ENCODE results near the gene LARGE1.
A peak's percentile ranks its signal among the peaks of the same experiment; 100 is the strongest.

Gene LARGE1

DNA sequence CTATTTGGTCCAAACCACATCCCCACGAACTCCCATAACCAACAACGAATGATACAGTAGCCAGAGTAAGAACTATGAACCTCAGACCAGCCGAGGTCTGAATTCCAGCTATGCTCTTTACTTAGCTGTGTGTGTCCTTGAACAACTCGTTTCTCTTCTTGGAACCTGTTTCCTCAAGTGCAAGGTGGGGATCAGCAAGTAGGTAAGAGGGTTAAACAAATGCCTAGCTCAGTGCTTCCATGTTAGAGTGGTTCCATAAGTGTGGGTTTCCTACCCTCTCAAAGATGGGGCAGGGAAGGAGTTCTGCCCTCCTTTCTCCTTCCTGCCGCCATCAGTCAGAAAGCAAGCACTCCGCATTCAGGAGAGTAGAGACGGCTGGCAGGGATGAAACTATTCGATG, 578.7 kb downstream of the LARGE1 start:
- DNase-seq (ENCODE audit: low read depth): no peak
- no peaks in the 10 kb centered on the region for H3K4me1 ChIP-seq (ENCODE audit: control insufficient read depth, insufficient read depth, low read length)
- peaks cover 8% of the 10 kb centered on the region for H3K36me3 ChIP-seq (ENCODE audit: control insufficient read depth, insufficient read depth, low read length, severe bottlenecking)
- H3K27me3 ChIP-seq (replicated peaks; ENCODE audit: control insufficient read depth, insufficient read depth, low read length): no peaks in the 10 kb centered on the region
- no peak overlapping the region for H3K9ac ChIP-seq (ENCODE audit: low read length)
- no peaks in the 10 kb centered on the region for H3K9me3 ChIP-seq (ENCODE audit: control insufficient read depth, low read length)
- H3K4me3 ChIP-seq (ENCODE audit: low read length): no peak overlapping the region

DNA sequence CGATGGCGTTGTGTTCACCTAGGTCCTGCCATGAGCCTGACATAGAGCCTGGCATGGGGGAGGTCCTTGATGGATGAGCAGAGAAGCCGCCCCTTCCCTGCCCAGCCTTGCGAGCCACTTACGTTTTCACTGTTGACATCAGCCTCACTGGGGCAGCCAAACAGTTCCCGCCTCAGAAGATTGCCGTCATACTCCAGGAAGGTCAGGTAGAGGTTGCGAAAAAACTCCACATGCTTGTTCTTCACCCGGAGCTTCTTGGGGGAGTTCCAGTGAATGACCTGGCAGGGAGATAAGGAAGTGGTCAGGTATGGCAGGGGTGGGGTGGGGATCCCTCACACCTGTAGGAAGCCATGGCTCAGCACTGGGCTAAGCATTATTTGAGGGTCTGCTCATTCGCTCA, 582.8 kb downstream of the LARGE1 start:
- no peaks in the 10 kb centered on the region for H3K27me3 ChIP-seq (replicated peaks; ENCODE audit: control insufficient read depth, insufficient read depth, low read length)
- H3K4me1 ChIP-seq (ENCODE audit: control insufficient read depth, insufficient read depth, low read length): no peaks in the 10 kb centered on the region
- H3K9ac ChIP-seq (ENCODE audit: low read length): no peak overlapping the region
- DNase-seq (ENCODE audit: low read depth): no peak
- no peaks in the 10 kb centered on the region for H3K9me3 ChIP-seq (ENCODE audit: control insufficient read depth, low read length)
- H3K36me3 ChIP-seq (ENCODE audit: control insufficient read depth, insufficient read depth, low read length, severe bottlenecking): peaks cover 8% of the 10 kb centered on the region
- no peak overlapping the region for H3K4me3 ChIP-seq (ENCODE audit: low read length)

GRCh38 chr22:33335611-33336279, 584.5 kb downstream of the LARGE1 start:
- Histone ChIP-seq H3K9ac (ENCODE audit: low read length) (no peak overlapping the region), H3K9me3 (ENCODE audit: control insufficient read depth, low read length) (no peaks in the 10 kb centered on the region), H3K27me3 (replicated peaks; ENCODE audit: control insufficient read depth, insufficient read depth, low read length) (no peaks in the 10 kb centered on the region), H3K4me1 (ENCODE audit: control insufficient read depth, insufficient read depth, low read length) (no peaks in the 10 kb centered on the region), H3K4me3 (ENCODE audit: low read length) (no peak overlapping the region), H3K36me3 (ENCODE audit: control insufficient read depth, insufficient read depth, low read length, severe bottlenecking) (peaks cover 8% of the 10 kb centered on the region)
- DNase-seq (ENCODE audit: low read depth): no peak

DNA sequence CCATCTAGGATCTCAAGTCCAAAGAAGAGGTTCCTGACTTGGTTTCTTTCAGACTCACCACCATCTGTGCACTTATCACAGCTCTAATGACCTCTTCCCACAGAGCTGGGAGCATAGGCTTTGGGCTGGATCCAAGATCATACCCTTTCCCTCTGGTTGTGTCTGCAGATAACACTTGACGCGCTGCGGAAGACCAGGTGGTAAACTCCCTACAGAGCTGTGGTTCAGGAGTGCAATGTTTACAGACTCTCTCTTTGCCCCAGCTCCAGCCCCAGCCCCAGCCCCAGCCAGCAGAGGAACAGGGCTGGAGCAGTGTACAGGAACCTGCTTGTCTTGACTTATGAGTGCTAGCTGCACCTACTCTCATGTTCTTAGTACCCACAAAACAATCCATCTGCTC, 587.7 kb downstream of the LARGE1 start:
- no peak overlapping the region for H3K9ac ChIP-seq (ENCODE audit: low read length)
- no peaks in the 10 kb centered on the region for H3K4me1 ChIP-seq (ENCODE audit: control insufficient read depth, insufficient read depth, low read length)
- DNase-seq (ENCODE audit: low read depth): no peak
- H3K4me3 ChIP-seq (ENCODE audit: low read length): no peak overlapping the region
- H3K9me3 ChIP-seq (ENCODE audit: control insufficient read depth, low read length): no peaks in the 10 kb centered on the region
- peaks cover 6% of the 10 kb centered on the region for H3K36me3 ChIP-seq (ENCODE audit: control insufficient read depth, insufficient read depth, low read length, severe bottlenecking)
- no peaks in the 10 kb centered on the region for H3K27me3 ChIP-seq (replicated peaks; ENCODE audit: control insufficient read depth, insufficient read depth, low read length)

- Histone ChIP-seq H3K4me3 (ENCODE audit: low read length) (no peak overlapping the region), H3K27me3 (replicated peaks; ENCODE audit: control insufficient read depth, insufficient read depth, low read length) (no peaks in the 10 kb centered on the region), H3K36me3 (ENCODE audit: control insufficient read depth, insufficient read depth, low read length, severe bottlenecking) (no peaks in the 10 kb centered on the region), H3K9me3 (ENCODE audit: control insufficient read depth, low read length) (no peaks in the 10 kb centered on the region), H3K4me1 (ENCODE audit: control insufficient read depth, insufficient read depth, low read length) (no peaks in the 10 kb centered on the region), H3K9ac (ENCODE audit: low read length) (no peak overlapping the region)
- no peak for DNase-seq (ENCODE audit: low read depth)
Observed at GRCh38 chr22:33331017-33331416, 589.3 kb downstream of the LARGE1 start.

GRCh38 chr22:33330534-33330933, 589.7 kb downstream of the LARGE1 start:
- no peaks in the 10 kb centered on the region for H3K4me1 ChIP-seq (ENCODE audit: control insufficient read depth, insufficient read depth, low read length)
- H3K9ac ChIP-seq (ENCODE audit: low read length): no peak overlapping the region
- no peaks in the 10 kb centered on the region for H3K36me3 ChIP-seq (ENCODE audit: control insufficient read depth, insufficient read depth, low read length, severe bottlenecking)
- no peak for DNase-seq (ENCODE audit: low read depth)
- no peaks in the 10 kb centered on the region for H3K27me3 ChIP-seq (replicated peaks; ENCODE audit: control insufficient read depth, insufficient read depth, low read length)
- H3K9me3 ChIP-seq (ENCODE audit: control insufficient read depth, low read length): no peaks in the 10 kb centered on the region
- no peak overlapping the region for H3K4me3 ChIP-seq (ENCODE audit: low read length)

DNA sequence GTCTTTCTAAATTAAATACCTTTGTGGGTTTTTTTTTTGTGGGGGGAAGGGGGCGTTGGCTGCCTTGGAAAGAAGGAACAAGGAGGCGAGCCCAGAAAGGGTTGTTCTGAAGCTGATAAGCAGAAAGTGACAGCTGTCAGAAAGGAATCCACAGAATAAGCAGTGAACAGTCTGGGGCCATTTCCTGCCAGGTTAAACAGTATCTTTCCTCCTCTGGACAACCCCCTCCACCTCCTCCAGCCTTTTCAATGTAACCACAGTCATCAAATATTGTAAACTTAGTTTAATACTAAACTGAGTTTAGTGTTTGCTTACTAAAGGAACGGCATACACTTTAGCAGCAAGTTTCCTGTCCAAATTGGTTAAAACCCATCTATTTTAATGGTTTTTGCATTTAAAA, 590.9 kb downstream of the LARGE1 start:
- Histone ChIP-seq H3K4me3 (ENCODE audit: low read length) (no peak overlapping the region), H3K9ac (ENCODE audit: low read length) (no peak overlapping the region), H3K36me3 (ENCODE audit: control insufficient read depth, insufficient read depth, low read length, severe bottlenecking) (no peaks in the 10 kb centered on the region), H3K4me1 (ENCODE audit: control insufficient read depth, insufficient read depth, low read length) (no peaks in the 10 kb centered on the region), H3K27me3 (replicated peaks; ENCODE audit: control insufficient read depth, insufficient read depth, low read length) (no peaks in the 10 kb centered on the region), H3K9me3 (ENCODE audit: control insufficient read depth, low read length) (no peaks in the 10 kb centered on the region)
- no peak for DNase-seq (ENCODE audit: low read depth)

DNA sequence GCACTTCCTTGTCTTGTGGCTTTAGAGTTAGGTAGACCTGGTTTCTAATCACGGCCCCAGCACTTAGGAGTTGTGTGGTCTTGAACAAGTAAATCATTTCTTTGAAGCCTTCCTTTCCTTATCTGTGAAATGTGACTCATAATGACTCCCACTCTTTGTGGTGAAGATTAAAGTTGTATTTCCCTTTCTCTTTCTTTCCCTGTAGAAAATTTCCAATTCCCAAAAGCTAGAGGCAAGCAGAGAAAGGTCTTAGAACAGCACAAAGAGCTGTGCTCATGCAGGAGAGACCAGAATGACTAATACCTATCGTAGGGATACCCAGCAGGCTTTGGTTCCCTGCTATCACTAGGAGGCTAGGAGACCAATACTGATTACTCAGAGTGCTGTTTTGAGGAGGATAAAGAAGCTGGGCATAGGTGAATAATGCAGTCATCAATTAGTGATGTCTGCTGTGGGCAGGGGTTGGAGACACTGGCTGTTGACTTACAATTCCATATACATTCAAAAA, 591.4 kb downstream of the LARGE1 start:
- Histone ChIP-seq H3K9ac (ENCODE audit: low read length) (no peak overlapping the region), H3K9me3 (ENCODE audit: control insufficient read depth, low read length) (no peaks in the 10 kb centered on the region), H3K27me3 (replicated peaks; ENCODE audit: control insufficient read depth, insufficient read depth, low read length) (no peaks in the 10 kb centered on the region), H3K36me3 (ENCODE audit: control insufficient read depth, insufficient read depth, low read length, severe bottlenecking) (no peaks in the 10 kb centered on the region), H3K4me1 (ENCODE audit: control insufficient read depth, insufficient read depth, low read length) (no peaks in the 10 kb centered on the region), H3K4me3 (ENCODE audit: low read length) (no peak overlapping the region)
- peak; percentile 12 for DNase-seq (ENCODE audit: low read depth)

DNA sequence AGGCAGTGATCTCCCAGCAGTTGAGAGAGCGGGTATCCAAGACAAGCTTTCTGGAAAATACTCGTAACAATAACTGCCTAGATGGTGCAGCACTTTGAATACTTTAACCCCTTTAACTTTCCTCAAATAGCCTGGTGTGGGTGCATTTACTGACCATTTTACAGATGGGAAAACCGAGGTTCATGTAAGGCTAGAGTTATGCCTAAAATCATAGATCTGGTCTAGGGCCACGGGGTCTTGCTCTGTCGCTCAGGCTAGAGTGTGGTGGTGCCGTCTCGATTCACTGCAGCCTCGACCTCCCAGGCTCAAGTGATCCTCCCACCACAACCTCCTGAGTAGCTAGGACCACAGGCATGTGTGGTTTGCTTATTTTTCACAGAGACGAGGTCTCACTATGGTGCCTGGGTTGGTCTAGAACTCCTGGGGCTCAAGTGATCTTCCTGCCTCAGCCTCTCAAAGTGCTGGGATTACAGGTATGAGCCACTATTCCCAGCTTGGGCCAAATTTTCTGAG, 592.9 kb downstream of the LARGE1 start:
- Histone ChIP-seq H3K4me3 (ENCODE audit: low read length) (no peak overlapping the region), H3K36me3 (ENCODE audit: control insufficient read depth, insufficient read depth, low read length, severe bottlenecking) (peaks cover under 1% of the 10 kb centered on the region), H3K9ac (ENCODE audit: low read length) (no peak overlapping the region), H3K9me3 (ENCODE audit: control insufficient read depth, low read length) (no peaks in the 10 kb centered on the region), H3K27me3 (replicated peaks; ENCODE audit: control insufficient read depth, insufficient read depth, low read length) (no peaks in the 10 kb centered on the region), H3K4me1 (ENCODE audit: control insufficient read depth, insufficient read depth, low read length) (no peaks in the 10 kb centered on the region)
- DNase-seq (ENCODE audit: low read depth): no peak

DNA sequence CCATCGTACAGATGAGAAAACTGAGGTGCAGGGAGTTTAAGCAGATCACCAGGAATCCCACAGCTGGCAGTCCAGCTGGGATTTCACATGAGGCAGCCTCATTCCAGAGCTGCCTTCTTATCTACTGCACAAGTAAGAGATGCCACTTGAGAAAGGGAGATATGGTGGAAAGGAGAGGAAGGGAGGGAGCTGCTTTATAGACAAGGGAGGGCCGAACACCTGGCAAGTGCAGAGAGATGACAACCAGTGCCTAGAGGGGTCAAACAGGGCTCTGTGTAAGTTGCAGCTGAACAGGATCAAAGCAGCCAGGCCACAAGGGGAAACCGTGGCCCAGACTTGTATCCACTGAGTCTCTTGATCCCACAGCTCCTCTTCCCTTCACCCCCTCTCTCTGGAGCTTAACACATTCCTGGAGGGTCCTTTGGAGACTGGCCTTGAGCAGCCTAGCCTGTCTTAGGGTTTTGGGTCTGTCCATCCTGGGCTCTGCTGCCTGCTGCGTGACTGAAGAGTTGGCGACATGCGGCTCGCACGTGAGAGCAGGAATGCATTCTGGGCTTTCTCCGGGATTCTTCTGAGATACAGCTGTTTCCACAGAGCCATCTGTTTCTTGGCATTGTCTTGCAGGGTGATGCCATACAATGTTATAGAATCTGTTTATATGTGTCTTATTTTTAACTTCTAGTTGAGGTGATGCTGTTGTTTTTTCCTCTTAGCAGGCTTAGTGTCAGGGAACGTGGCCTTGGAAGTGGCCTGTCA, 593.6 kb downstream of the LARGE1 start:
- DNase-seq (ENCODE audit: low read depth): no peak

GRCh38 chr22:33325232-33326004, 594.9 kb downstream of the LARGE1 start:
- Histone ChIP-seq H3K4me1 (ENCODE audit: control insufficient read depth, insufficient read depth, low read length) (no peaks in the 10 kb centered on the region), H3K9ac (ENCODE audit: low read length) (no peak overlapping the region), H3K27me3 (replicated peaks; ENCODE audit: control insufficient read depth, insufficient read depth, low read length) (no peaks in the 10 kb centered on the region), H3K9me3 (ENCODE audit: control insufficient read depth, low read length) (no peaks in the 10 kb centered on the region), H3K4me3 (ENCODE audit: low read length) (no peak overlapping the region), H3K36me3 (ENCODE audit: control insufficient read depth, insufficient read depth, low read length, severe bottlenecking) (peaks cover 3% of the 10 kb centered on the region)
- DNase-seq (ENCODE audit: low read depth): no peak

More for the DNA sequence above, 593.6 kb downstream of the LARGE1 start:
- peaks cover 3% of the 10 kb centered on the region for H3K36me3 ChIP-seq (ENCODE audit: control insufficient read depth, insufficient read depth, low read length, severe bottlenecking)
- H3K4me3 ChIP-seq (ENCODE audit: low read length): no peak overlapping the region
- no peaks in the 10 kb centered on the region for H3K27me3 ChIP-seq (replicated peaks; ENCODE audit: control insufficient read depth, insufficient read depth, low read length)
- H3K9ac ChIP-seq (ENCODE audit: low read length): no peak overlapping the region
- no peaks in the 10 kb centered on the region for H3K9me3 ChIP-seq (ENCODE audit: control insufficient read depth, low read length)
- no peaks in the 10 kb centered on the region for H3K4me1 ChIP-seq (ENCODE audit: control insufficient read depth, insufficient read depth, low read length)

Measured in adipocyte (in vitro differentiated cells).